DND-41 (cell line): ENCODE measurements around the gene DNAH8.

Experiments
- ATAC-seq: fragments of 200-7000 bp; cut with Tn5 transposase; 3 replicates; pipeline ENCODE4 v1.9.1; 2021; ENCODE audit warnings: low read depth; ENCODE audit not compliant: insufficient read depth
- DNase-seq: peaks from one replicate; pipeline ENCODE4 v3.0.0-alpha.2; 2020
- H2AFZ ChIP-seq: 2 replicates; pipeline ENCODE4 v1.6.0; 2012; ENCODE audit warnings: low read depth, low read length
- H3K27ac ChIP-seq: 2 replicates; pipeline ENCODE4 v1.5.1; 2012; ENCODE audit warnings: low read length, inconsistent platforms
- H3K27me3 ChIP-seq: fragments of 200-600 bp; sonication (generic); 2 replicates; pipeline ENCODE4 v1.6.0; 2012; ENCODE audit warnings: low read length, mild to moderate bottlenecking, inconsistent platforms; ENCODE audit not compliant: insufficient read depth, poor library complexity
- H3K36me3 ChIP-seq: 2 replicates; pipeline ENCODE4 v1.5.1; 2012; ENCODE audit warnings: low read length, inconsistent platforms; ENCODE audit not compliant: insufficient read depth
- H3K4me1 ChIP-seq: 2 replicates; pipeline ENCODE4 v1.5.1; 2012; ENCODE audit warnings: mild to moderate bottlenecking, low read length; ENCODE audit not compliant: insufficient read depth
- H3K4me2 ChIP-seq: 2 replicates; pipeline ENCODE4 v1.6.0; 2012; ENCODE audit warnings: mild to moderate bottlenecking, moderate library complexity, low read length, inconsistent platforms; ENCODE audit not compliant: insufficient read depth
- H3K4me3 ChIP-seq, 2 experiments: fragments of 200-600 bp in 1 of 2; shearing (Covaris generic) in 1 of 2; 2 replicates each; pipeline ENCODE4 v1.5.1; 2012 to 2016; ENCODE audit warnings: inconsistent platforms in 2 of 2, low read length in 2 of 2, mild to moderate bottlenecking in 2 of 2, low read depth in 1 of 2, moderate library complexity in 1 of 2
- H3K79me2 ChIP-seq: 2 replicates; pipeline ENCODE4 v1.6.0; 2012; ENCODE audit warnings: low read length, inconsistent platforms; ENCODE audit not compliant: insufficient read depth
- H3K9ac ChIP-seq: 2 replicates; pipeline ENCODE4 v1.6.0; 2012; ENCODE audit warnings: low read depth, mild to moderate bottlenecking, inconsistent platforms, low read length, moderate library complexity
- H3K9me3 ChIP-seq: 2 replicates; pipeline ENCODE4 v1.5.1; 2012; ENCODE audit warnings: low read length, moderate library complexity, mild to moderate bottlenecking, inconsistent platforms; ENCODE audit not compliant: insufficient read depth, severe bottlenecking
- H4K20me1 ChIP-seq: 2 replicates; pipeline ENCODE4 v1.6.0; 2012; ENCODE audit warnings: low read length; ENCODE audit not compliant: insufficient read depth
- CTCF ChIP-seq: IDR thresholded peaks from 2 replicates; pipeline ENCODE4 v1.5.1; 2012; ENCODE audit warnings: borderline replicate concordance, low read length, moderate library complexity, mild to moderate bottlenecking; ENCODE audit not compliant: poor library complexity, severe bottlenecking; ENCODE audit errors: extremely low read depth
- EZH2 ChIP-seq: IDR thresholded peaks from 3 replicates; pipeline ENCODE4 v1.6.1; 2012; ENCODE audit warnings: borderline replicate concordance, low read depth, mild to moderate bottlenecking, moderate library complexity, low read length, inconsistent platforms; ENCODE audit not compliant: severe bottlenecking

DNAH8 gene

GRCh38 chr6:38978139-38978704 lies 263.1 kb downstream of the DNAH8 start:
- no peak overlapping the region for H3K4me3 ChIP-seq
- no peaks in the 10 kb centered on the region for H3K79me2 ChIP-seq
- no peak overlapping the region for H3K27ac ChIP-seq
- H3K9ac ChIP-seq = no peak overlapping the region
- no peak overlapping the region for H3K4me2 ChIP-seq
- H3K9me3 ChIP-seq = no peaks in the 10 kb centered on the region
- no peaks in the 10 kb centered on the region for H3K36me3 ChIP-seq
- TF ChIP-seq CTCF (no peak), EZH2 (no peak)
- no peak for ATAC-seq
- no peaks in the 10 kb centered on the region for H3K4me1 ChIP-seq
- no peaks in the 10 kb centered on the region for H4K20me1 ChIP-seq
- no peak for DNase-seq
- H2AFZ ChIP-seq = no peak overlapping the region
- peaks cover 18% of the 10 kb centered on the region for H3K27me3 ChIP-seq

- peaks cover 18% of the 10 kb centered on the region for H3K27me3 ChIP-seq
- no peaks in the 10 kb centered on the region for H4K20me1 ChIP-seq
- no peaks in the 10 kb centered on the region for H3K9me3 ChIP-seq
- no peak overlapping the region for H3K4me2 ChIP-seq
- ATAC-seq = no peak
- no peak for TF ChIP-seq EZH2
- no peak for TF ChIP-seq CTCF
- no peak overlapping the region for H3K27ac ChIP-seq
- no peaks in the 10 kb centered on the region for H3K79me2 ChIP-seq
- no peaks in the 10 kb centered on the region for H3K36me3 ChIP-seq
- no peaks in the 10 kb centered on the region for H3K4me1 ChIP-seq
- no peak overlapping the region for H3K4me3 ChIP-seq
- no peak for DNase-seq
- no peak overlapping the region for H3K9ac ChIP-seq
- no peak overlapping the region for H2AFZ ChIP-seq
These were observed 267.4 kb downstream of the DNAH8 start for GRCh38 chr6:38982470-38982869.

- H4K20me1 ChIP-seq = no peaks in the 10 kb centered on the region
- H3K4me3 ChIP-seq = no peak overlapping the region
- no peak for TF ChIP-seq CTCF
- TF ChIP-seq EZH2 = no peak
- H3K9ac ChIP-seq = no peak overlapping the region
- ATAC-seq (no peak), DNase-seq (no peak)
- no peaks in the 10 kb centered on the region for H3K9me3 ChIP-seq
- peaks cover 21% of the 10 kb centered on the region for H3K27me3 ChIP-seq
- H3K4me2 ChIP-seq = no peak overlapping the region
- no peaks in the 10 kb centered on the region for H3K4me1 ChIP-seq
- H3K79me2 ChIP-seq = no peaks in the 10 kb centered on the region
- no peak overlapping the region for H3K27ac ChIP-seq
- H2AFZ ChIP-seq = no peak overlapping the region
- no peaks in the 10 kb centered on the region for H3K36me3 ChIP-seq
These were observed 269.6 kb downstream of the DNAH8 start for GRCh38 chr6:38984723-38985122.

- no peaks in the 10 kb centered on the region for H3K9me3 ChIP-seq
- DNase-seq (no peak), ATAC-seq (no peak)
- H3K4me1 ChIP-seq = no peaks in the 10 kb centered on the region
- TF ChIP-seq EZH2 (no peak), CTCF (no peak)
- no peak overlapping the region for H2AFZ ChIP-seq
- H3K27me3 ChIP-seq = peaks cover 21% of the 10 kb centered on the region
- H3K27ac ChIP-seq = no peak overlapping the region
- no peaks in the 10 kb centered on the region for H4K20me1 ChIP-seq
- no peaks in the 10 kb centered on the region for H3K79me2 ChIP-seq
- no peaks in the 10 kb centered on the region for H3K36me3 ChIP-seq
- no peak overlapping the region for H3K9ac ChIP-seq
- no peak overlapping the region for H3K4me3 ChIP-seq
- H3K4me2 ChIP-seq = no peak overlapping the region
These were observed 270.7 kb downstream of the DNAH8 start for GRCh38 chr6:38985839-38986238.
